K562 (cell line): Measurements from ENCODE around the gene PLCG2. TPM values are rescaled to one million over a fixed set of nuclear protein-coding genes. Genes with fewer than 3 reads are reported as not detected.

Experiments used
- ATAC-seq: fragments of 200-7000 bp; cut with Tn5 transposase; 3 replicates; pipeline ENCODE4 v1.9.1; 2020; ENCODE audit warnings: moderate library complexity
- BruUV-seq: library from RNA; stranded (reverse); fragments of 400-500 nt; replicated peaks from 2 replicates; lab custom pipeline; 2021; lab: Mats Ljungman, UMichigan
- CTCF ChIA-PET: fragments of 300-600 bp; formaldehyde crosslinking; extraction: SDS; loops from one replicate; lab custom pipeline; 2021; ENCODE audit warnings: low intra/inter-chr PET ratio; lab: Yijun Ruan, JAX
- POLR2A ChIA-PET: fragments of 300-600, 350-650 bp; sonication (Branson Sonifier 250); formaldehyde crosslinking; extraction: SDS; loops from one replicate; lab custom pipeline; 2021; ENCODE audit warnings: antibody characterized with exemption, inconsistent platforms; lab: Yijun Ruan, JAX
- DNase-seq, 4 experiments: peaks; one replicate each; pipeline versions ENCODE4 v3.0.0 to v3.0.0-alpha.2; 2011 to 2018; ENCODE audit warnings: low spot score in 3 of 4, mixed read lengths in 3 of 4; ENCODE audit errors: extremely low read depth in 1 of 4
- FAIRE-seq: peaks from 2 replicates; lab custom pipeline; 2011; peaks lifted over from hg19 to GRCh38; lab: Jason Lieb, UNC
- H2AFZ ChIP-seq: 2 replicates; pipeline ENCODE4 v1.6.0; 2011; ENCODE audit warnings: low read depth, low read length, control low read depth, inconsistent platforms
- H3K27ac ChIP-seq: fragments of 200-600 bp; 3 replicates; pipeline ENCODE4 v1.8.0; 2011; ENCODE audit warnings: low read depth, mild to moderate bottlenecking, control low read depth, inconsistent platforms, low read length, moderate library complexity, mixed read lengths; ENCODE audit errors: extremely low read depth
- H3K27me3 ChIP-seq, 2 experiments: fragments of 300-600 bp in 1 of 2; 2 replicates in 1 of 2; 3 replicates in 1 of 2; pipeline versions ENCODE4 v1.6.0 to v1.8.0; 2011; ENCODE audit warnings: inconsistent platforms in 2 of 2, low read length in 2 of 2, mild to moderate bottlenecking in 1 of 2, mixed read lengths in 1 of 2, moderate library complexity in 1 of 2; ENCODE audit not compliant: control insufficient read depth in 2 of 2, insufficient read depth in 2 of 2
- H3K36me3 ChIP-seq: fragments of 300-600 bp; 3 replicates; pipeline ENCODE4 v1.8.0; 2011; ENCODE audit warnings: mild to moderate bottlenecking, low read length, inconsistent platforms; ENCODE audit not compliant: control insufficient read depth, insufficient read depth
- H3K4me1 ChIP-seq, 2 experiments: fragments of 200-600 bp in 1 of 2; replicated peaks in 1 of 2; 2 replicates in 1 of 2; 3 replicates in 1 of 2; pipeline versions ENCODE4 v1.5.1 to v1.8.0; 2011; ENCODE audit warnings: inconsistent platforms in 2 of 2, low read length in 2 of 2, mild to moderate bottlenecking in 1 of 2, mixed read lengths in 1 of 2, moderate library complexity in 1 of 2; ENCODE audit not compliant: control insufficient read depth in 2 of 2, insufficient read depth in 2 of 2
- H3K4me2 ChIP-seq: 2 replicates; pipeline ENCODE4 v1.6.1; 2011; ENCODE audit warnings: low read length, control low read depth, inconsistent platforms, mixed read lengths; ENCODE audit not compliant: insufficient read depth
- H3K4me3 ChIP-seq: fragments of 200-600 bp; sonication (generic), shearing (Covaris generic); 2 replicates; pipeline ENCODE4 v1.5.1; 2016; ENCODE audit warnings: control low read depth, inconsistent platforms
- H3K79me2 ChIP-seq: fragments of 200-600 bp; 3 replicates; pipeline ENCODE4 v1.8.0; 2011; ENCODE audit warnings: low read length, inconsistent platforms; ENCODE audit not compliant: control insufficient read depth, insufficient read depth
- H3K9ac ChIP-seq, 2 experiments: 2 replicates each; pipeline versions ENCODE4 v1.6.0 to v1.6.1; 2011; ENCODE audit warnings: low read depth in 2 of 2, low read length in 2 of 2, control low read depth in 1 of 2, inconsistent platforms in 1 of 2, mild to moderate bottlenecking in 1 of 2, mixed read lengths in 1 of 2; ENCODE audit not compliant: insufficient read depth in 1 of 2
- H3K9me1 ChIP-seq: one replicate; pipeline ENCODE4 v1.6.0; 2011; ENCODE audit warnings: inconsistent platforms, mild to moderate bottlenecking, low read length, moderate library complexity; ENCODE audit not compliant: control insufficient read depth, insufficient read depth
- H3K9me3 ChIP-seq: replicated peaks from 2 replicates; pipeline ENCODE4 v1.5.1; 2011; ENCODE audit warnings: low read depth, low read length, inconsistent platforms; ENCODE audit not compliant: control insufficient read depth, insufficient read depth
- H4K20me1 ChIP-seq: replicated peaks from 2 replicates; pipeline ENCODE4 v1.6.1; 2011; ENCODE audit warnings: low read length, inconsistent platforms, mixed read lengths; ENCODE audit not compliant: control insufficient read depth, insufficient read depth
- KLF6 ChIP-seq: fragments of 250-450 bp; sonication (Bioruptor Pico); IDR thresholded peaks from 2 replicates; pipeline ENCODE4 v1.4.0; 2020; ENCODE audit warnings: mild to moderate bottlenecking, moderate library complexity, borderline replicate concordance
- ZNF121 ChIP-seq: sonication (generic); formaldehyde crosslinking; conservative IDR thresholded peaks from 2 replicates; pipeline ENCODE4 v1.8.0; 2022; ENCODE audit warnings: missing genetic modification reagents
- ZNF445 ChIP-seq: fragments of 250-450 bp; sonication (Bioruptor Pico); IDR thresholded peaks from 2 replicates; pipeline ENCODE4 v1.4.0; 2020; ENCODE audit warnings: low read depth, mild to moderate bottlenecking, moderate library complexity
- WGBS: fragments of 100-300 bp; shearing (Covaris generic); methylation state at CpG from one replicate; pipeline ENCODE4 v1.1.6; 2016; ENCODE audit warnings: low coverage, mixed read lengths; ENCODE audit not compliant: insufficient coverage; ENCODE audit errors: missing lambda C conversion rate; 5-methylcytosine and 5-hydroxymethylcytosine counted together
- in situ Hi-C: fragments of 300-500 bp; cut with MboI; formaldehyde crosslinking; loops from 4 replicates; pipeline ENCODE4 v1.15.0; 2018; ENCODE audit warnings: inconsistent platforms, mixed read lengths
- intact Hi-C: fragments of 100-400 bp; cut with micrococcal nuclease; formaldehyde crosslinking; loops from 2 replicates; pipeline ENCODE4 v1.14.2; 2022
- polyA plus RNA-seq, 8 experiments: library from polyadenylated mRNA; depleted of rRNA in 4 of 8; stranded (reverse) in 5 of 8; unstranded in 3 of 8; fragments of >200 nt; fragmentation: Nextera tagmentation in 2 of 8; fragmentation: Illumina TruSeq in 1 of 8; extraction: Ambion mirVana in 2 of 8; extraction: Trizol in 1 of 8; gene quantifications; 2 replicates each; pipeline versions ENCODE4 v1.2.1 to v1.2.3, GENCODE V29; 2011 to 2014; ENCODE audit warnings: inconsistent platforms in 1 of 8, missing spikeins in 1 of 8
- total RNA-seq, 7 experiments: library from RNA; depleted of rRNA in 6 of 7; stranded (reverse); fragments of >200 nt in 6 of 7; fragmentation: Illumina TruSeq in 2 of 7; extraction: Trizol in 2 of 7; gene quantifications; 2 replicates each; pipeline versions ENCODE4 v1.2.1 to v1.2.3, GENCODE V29; 2011 to 2021; ENCODE audit warnings: low replicate concordance in 1 of 7
- TF ChIP-seq, protein P1 (sequence below), 2 experiments: IDR thresholded peaks; 2 replicates each; pipeline ENCODE4 v1.6.1; 2012; ENCODE audit warnings: improper control_type of control experiment in 2 of 2, low read depth in 2 of 2, low read length in 2 of 2, borderline replicate concordance in 1 of 2

The PLCG2 gene
- total and polyA plus RNA-seq, 9 of the 15 experiments (the other 6 are each of a cell fraction or from before 2014, with no cell fraction given), result 0.94 to 7.1 (median 3.1) TPM

DNA sequence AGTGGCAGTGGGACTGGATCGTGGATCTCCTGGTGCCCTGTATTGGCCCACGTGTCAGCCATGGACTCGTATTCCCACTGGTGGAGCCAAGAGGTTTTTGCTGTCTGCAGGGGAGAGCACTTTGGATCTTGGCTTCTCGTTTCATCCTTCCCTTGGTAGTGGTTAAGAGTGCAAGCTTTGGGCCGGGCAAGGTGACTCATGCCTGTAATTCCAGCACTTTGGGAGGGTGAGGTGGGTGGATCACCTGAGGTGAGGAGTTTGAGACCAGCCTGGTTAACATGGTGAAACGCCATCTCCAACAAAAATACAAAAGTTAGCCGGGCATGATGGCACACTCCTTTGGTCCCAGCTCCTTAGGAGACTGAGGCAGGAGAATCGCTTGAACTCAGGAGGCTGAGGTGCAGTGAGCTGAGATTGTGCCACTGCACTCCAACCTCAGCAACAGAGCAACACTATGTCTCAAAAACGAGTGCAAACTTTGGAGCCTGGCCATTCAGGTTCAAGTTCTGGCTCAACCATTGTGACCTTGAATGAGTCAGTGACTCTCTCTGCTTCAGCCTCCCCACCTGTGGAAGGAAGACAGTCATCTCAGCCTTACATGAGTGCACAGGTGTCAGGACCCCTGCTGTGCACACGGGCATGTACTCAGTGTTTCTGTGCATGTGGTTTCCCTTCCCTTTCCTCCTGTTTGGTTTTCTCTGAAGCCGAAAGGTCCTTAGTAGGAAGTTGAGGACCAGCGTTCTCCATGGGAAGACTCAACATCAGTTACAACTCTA, 57.4 kb downstream of the PLCG2 start:
- no peaks in the 10 kb centered on the region for H3K9me3 ChIP-seq
- 4% methylated on average over 12 of the region's 12 CpGs for WGBS
- BruUV-seq, result no TSS peak
- no peaks in the 10 kb centered on the region for H3K79me2 ChIP-seq
- no peak overlapping the region for H3K4me3 ChIP-seq
- no peak for FAIRE-seq
- POLR2A ChIA-PET, result interaction anchor here (1.8 kb wide), 1 partner anchor 25 kb away, joined by 6 read pairs; no protein-coding TSS in a partner anchor
- no peaks in the 10 kb centered on the region; the same call in 1 of the 2 replicates for H4K20me1 ChIP-seq
- H3K4me2 ChIP-seq, result no peak overlapping the region
- TF ChIP-seq ZNF121 (CRISPR knock-in tag), result no peak
- TF ChIP-seq ZNF445 (CRISPR knock-in tag), result no peak
- TF ChIP-seq, protein P1, sequence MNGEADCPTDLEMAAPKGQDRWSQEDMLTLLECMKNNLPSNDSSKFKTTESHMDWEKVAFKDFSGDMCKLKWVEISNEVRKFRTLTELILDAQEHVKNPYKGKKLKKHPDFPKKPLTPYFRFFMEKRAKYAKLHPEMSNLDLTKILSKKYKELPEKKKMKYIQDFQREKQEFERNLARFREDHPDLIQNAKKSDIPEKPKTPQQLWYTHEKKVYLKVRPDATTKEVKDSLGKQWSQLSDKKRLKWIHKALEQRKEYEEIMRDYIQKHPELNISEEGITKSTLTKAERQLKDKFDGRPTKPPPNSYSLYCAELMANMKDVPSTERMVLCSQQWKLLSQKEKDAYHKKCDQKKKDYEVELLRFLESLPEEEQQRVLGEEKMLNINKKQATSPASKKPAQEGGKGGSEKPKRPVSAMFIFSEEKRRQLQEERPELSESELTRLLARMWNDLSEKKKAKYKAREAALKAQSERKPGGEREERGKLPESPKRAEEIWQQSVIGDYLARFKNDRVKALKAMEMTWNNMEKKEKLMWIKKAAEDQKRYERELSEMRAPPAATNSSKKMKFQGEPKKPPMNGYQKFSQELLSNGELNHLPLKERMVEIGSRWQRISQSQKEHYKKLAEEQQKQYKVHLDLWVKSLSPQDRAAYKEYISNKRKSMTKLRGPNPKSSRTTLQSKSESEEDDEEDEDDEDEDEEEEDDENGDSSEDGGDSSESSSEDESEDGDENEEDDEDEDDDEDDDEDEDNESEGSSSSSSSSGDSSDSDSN (IDR thresholded peaks at IDR 0.05; ENCODE audit: borderline replicate concordance in 1 of 2, low read depth in 2 of 2, low read length in 2 of 2), result no peak
- TF ChIP-seq KLF6 (CRISPR knock-in tag), result no peak
- TF ChIP-seq, all 486 proteins: peak for 0
- in situ Hi-C loops, result no loop called here
- Histone ChIP-seq H3K36me3 (no peaks in the 10 kb centered on the region), H3K27ac (no peak overlapping the region), H3K27me3 (peaks cover 3 to 68% of the 10 kb centered on the region in 2 experiments; a peak in 4 of 5 replicates), H3K9me1 (no peaks in the 10 kb centered on the region), H2AFZ (no peak overlapping the region), H3K9ac (no peak overlapping the region), H3K4me1 (no peaks in the 10 kb centered on the region; a peak in 1 of 5 replicates)
- intact Hi-C loops, result no loop called here
- DNase-seq (no peak), ATAC-seq (no peak)
- CTCF ChIA-PET, result no interaction called here
